Mononuclear cell (primary cell): ENCODE data around the gene CDC37L1. TPM values are rescaled to one million over a fixed set of nuclear protein-coding genes. Genes with fewer than 3 reads are reported as not detected.

Experiments used
- H3K27me3 ChIP-seq: 2 replicates; pipeline ENCODE4 v1.6.0; 2011; ENCODE audit warnings: low read length, control low read depth; ENCODE audit not compliant: insufficient read depth
- H3K4me1 ChIP-seq: 2 replicates; pipeline ENCODE4 v1.5.1; 2011; ENCODE audit warnings: mild to moderate bottlenecking, low read length, control low read depth; ENCODE audit not compliant: insufficient read depth
- H3K4me3 ChIP-seq: 2 replicates; pipeline ENCODE4 v1.5.1; 2011; ENCODE audit warnings: mild to moderate bottlenecking, low read length, moderate library complexity
- H3K9me3 ChIP-seq: 2 replicates; pipeline ENCODE4 v1.5.1; 2011; ENCODE audit warnings: low read depth, mild to moderate bottlenecking, control low read depth, low read length
- total RNA-seq: library from RNA; depleted of rRNA; stranded (reverse); fragments of >200 nt; gene quantifications from one replicate; pipeline ENCODE4 v1.2.3, GENCODE V29; 2012

The CDC37L1 gene
- total RNA-seq, 1 donor: 36.2 TPM

GRCh38 chr9:4662989-4663792, 16.2 kb upstream of the CDC37L1 start:
- Histone ChIP-seq H3K4me3 (peak overlapping the region; percentile 80), H3K9me3 (no peaks in the 10 kb centered on the region), H3K27me3 (peaks cover 12% of the 10 kb centered on the region), H3K4me1 (peaks cover 45% of the 10 kb centered on the region)

GRCh38 chr9:4663956-4664355, 15.4 kb upstream of the CDC37L1 start:
- Histone ChIP-seq H3K27me3 (peaks cover 18% of the 10 kb centered on the region), H3K4me1 (peaks cover 48% of the 10 kb centered on the region), H3K4me3 (no peak overlapping the region), H3K9me3 (no peaks in the 10 kb centered on the region)

- Histone ChIP-seq H3K4me1 (peaks cover 48% of the 10 kb centered on the region), H3K4me3 (no peak overlapping the region), H3K9me3 (no peaks in the 10 kb centered on the region), H3K27me3 (peaks cover 18% of the 10 kb centered on the region)
Observed at GRCh38 chr9:4665357-4665756, 14.0 kb upstream of the CDC37L1 start.

GRCh38 chr9:4666042-4666699, 13.2 kb upstream of the CDC37L1 start, which contains the start of gene SPATA6L:
SPATA6L (minus strand) TSS chr9:4666480; CDS start chr9:4666250, 230 bp downstream.
- peaks cover 18% of the 10 kb centered on the region for H3K27me3 ChIP-seq
- H3K9me3 ChIP-seq: no peaks in the 10 kb centered on the region
- peaks cover 48% of the 10 kb centered on the region for H3K4me1 ChIP-seq
- H3K4me3 ChIP-seq: peak within 1 kb of the TSS; percentile 28

- Histone ChIP-seq H3K27me3 (peaks cover 18% of the 10 kb centered on the region), H3K4me1 (peaks cover 40% of the 10 kb centered on the region), H3K9me3 (no peaks in the 10 kb centered on the region), H3K4me3 (no peak overlapping the region)
Observed at GRCh38 chr9:4667681-4668080, 11.7 kb upstream of the CDC37L1 start.

GRCh38 chr9:4668604-4669003, 10.8 kb upstream of the CDC37L1 start:
- Histone ChIP-seq H3K4me3 (no peak overlapping the region), H3K4me1 (peaks cover 32% of the 10 kb centered on the region), H3K9me3 (no peaks in the 10 kb centered on the region), H3K27me3 (peaks cover 18% of the 10 kb centered on the region)

- Histone ChIP-seq H3K4me1 (peaks cover 20% of the 10 kb centered on the region), H3K4me3 (no peak overlapping the region), H3K27me3 (peaks cover 18% of the 10 kb centered on the region), H3K9me3 (no peaks in the 10 kb centered on the region)
Observed at GRCh38 chr9:4669890-4670289, 9.5 kb upstream of the CDC37L1 start.

GRCh38 chr9:4670591-4670990, 8.8 kb upstream of the CDC37L1 start:
- H3K4me1 ChIP-seq: peaks cover 13% of the 10 kb centered on the region
- peaks cover 18% of the 10 kb centered on the region for H3K27me3 ChIP-seq

GRCh38 chr9:4671737-4672136, 7.6 kb upstream of the CDC37L1 start:
- H3K27me3 ChIP-seq: peaks cover 18% of the 10 kb centered on the region
- peaks cover 3% of the 10 kb centered on the region for H3K4me1 ChIP-seq
- no peak overlapping the region for H3K4me3 ChIP-seq
- H3K9me3 ChIP-seq: no peaks in the 10 kb centered on the region

More at GRCh38 chr9:4670591-4670990, 8.8 kb upstream of the CDC37L1 start:
- Histone ChIP-seq H3K9me3 (no peaks in the 10 kb centered on the region), H3K4me3 (no peak overlapping the region)

GRCh38 chr9:4674783-4675182, 4.6 kb upstream of the CDC37L1 start:
- H3K4me3 ChIP-seq: no peak overlapping the region

GRCh38 chr9:4677392-4677791, 2.0 kb upstream of the CDC37L1 start:
- no peaks in the 10 kb centered on the region for H3K9me3 ChIP-seq
- H3K4me3 ChIP-seq: no peak overlapping the region
- peaks cover 22% of the 10 kb centered on the region for H3K4me1 ChIP-seq
- H3K27me3 ChIP-seq: no peaks in the 10 kb centered on the region

More at GRCh38 chr9:4674783-4675182, 4.6 kb upstream of the CDC37L1 start:
- Histone ChIP-seq H3K27me3 (no peaks in the 10 kb centered on the region), H3K4me1 (peaks cover 5% of the 10 kb centered on the region), H3K9me3 (no peaks in the 10 kb centered on the region)

- Histone ChIP-seq H3K4me1 (peaks cover 22% of the 10 kb centered on the region), H3K4me3 (peak overlapping the region; percentile 85), H3K9me3 (no peaks in the 10 kb centered on the region), H3K27me3 (no peaks in the 10 kb centered on the region)
Observed at GRCh38 chr9:4678679-4679267, 596 bp upstream of the CDC37L1 start.

GRCh38 chr9:4680173-4680525, 780 bp downstream of the CDC37L1 start:
- peak overlapping the region; percentile 85 for H3K4me3 ChIP-seq
- H3K9me3 ChIP-seq: no peaks in the 10 kb centered on the region
- no peaks in the 10 kb centered on the region for H3K27me3 ChIP-seq
- H3K4me1 ChIP-seq: peaks cover 22% of the 10 kb centered on the region

GRCh38 chr9:4680750-4681149, 1.4 kb downstream of the CDC37L1 start:
- Histone ChIP-seq H3K9me3 (no peaks in the 10 kb centered on the region), H3K4me1 (peaks cover 22% of the 10 kb centered on the region), H3K4me3 (no peak overlapping the region), H3K27me3 (no peaks in the 10 kb centered on the region)

GRCh38 chr9:4684820-4685219, 5.5 kb downstream of the CDC37L1 start:
- Histone ChIP-seq H3K9me3 (no peaks in the 10 kb centered on the region), H3K27me3 (no peaks in the 10 kb centered on the region), H3K4me1 (peaks cover 16% of the 10 kb centered on the region), H3K4me3 (no peak overlapping the region)
